HG03135 (cell line): ENCODE data around the gene KCNN1.
"Not testable (repeated sequence)": the region's sequence is repeated elsewhere in the genome, so short reads cannot be mapped to it uniquely, and the experiment has no call there.

Source experiments
- ATAC-seq: cut with Tn5 transposase; IDR thresholded peaks from one replicate; pipeline ENCODE4 v1.9.1; 2021; ENCODE audit warnings: mild to moderate bottlenecking, moderate library complexity; ENCODE audit not compliant: unreplicated experiment

KCNN1 gene

GRCh38 chr19:18020212-18021085 is 53.5 kb downstream of the KCNN1 start:
- no peak for ATAC-seq

GRCh38 chr19:18021121-18021755 is 54.3 kb downstream of the KCNN1 start:
- no peak for ATAC-seq

GRCh38 chr19:18023622-18024251 is 56.8 kb downstream of the KCNN1 start:
- ATAC-seq: no peak

GRCh38 chr19:18027151-18027550 is 60.2 kb downstream of the KCNN1 start:
- no peak for ATAC-seq

GRCh38 chr19:18029617-18030338 is 62.9 kb downstream of the KCNN1 start:
- ATAC-seq: no peak

GRCh38 chr19:18031401-18031800 is 64.5 kb downstream of the KCNN1 start:
- not testable (repeated sequence) for ATAC-seq

GRCh38 chr19:18032102-18032501 is 65.2 kb downstream of the KCNN1 start:
- not testable (repeated sequence) for ATAC-seq

- ATAC-seq: no peak
Observed at GRCh38 chr19:18041054-18041453, 74.1 kb downstream of the KCNN1 start.

- no peak for ATAC-seq
Observed at GRCh38 chr19:18043676-18044075, 76.8 kb downstream of the KCNN1 start.

GRCh38 chr19:18044825-18045304 is 78.0 kb downstream of the KCNN1 start:
- peak; percentile 83 for ATAC-seq

GRCh38 chr19:18045307-18046050 is 78.6 kb downstream of the KCNN1 start:
- ATAC-seq: peak; percentile 3

GRCh38 chr19:18046059-18046718 is 79.3 kb downstream of the KCNN1 start:
- no peak for ATAC-seq

- ATAC-seq: no peak
Observed at GRCh38 chr19:18049385-18049784, 82.5 kb downstream of the KCNN1 start.
